Measurements from ENCODE around the gene PSMG2.

PSMG2 gene

GRCh38 chr18:12658426-12659138 is 44.3 kb upstream of the PSMG2 start:
- H3K4me3 ChIP-seq (ENCODE audit: low read depth, low read length): no peak overlapping the region
- DNase-seq (ENCODE audit: low read depth): no peak

GRCh38 chr18:12659904-12660605 is 42.8 kb upstream of the PSMG2 start:
- no peak overlapping the region for H3K4me3 ChIP-seq (ENCODE audit: low read depth, low read length)
- DNase-seq (ENCODE audit: low read depth): peak; percentile 64
- TF ChIP-seq MAX (IDR thresholded peaks at IDR 0.05; ENCODE audit: low read depth, low read length): no peak
- peak; percentile 80 for TF ChIP-seq CTCF (IDR thresholded peaks at IDR 0.05; ENCODE audit: low read depth, low read length)
- TF ChIP-seq POLR2A (IDR thresholded peaks at IDR 0.05; ENCODE audit: extremely low read depth, insufficient read length): no peak

More at GRCh38 chr18:12658426-12659138, 44.3 kb upstream of the PSMG2 start:
- TF ChIP-seq MAX (IDR thresholded peaks at IDR 0.05; ENCODE audit: low read depth, low read length) (no peak), POLR2A (IDR thresholded peaks at IDR 0.05; ENCODE audit: extremely low read depth, insufficient read length) (no peak), MYC (IDR thresholded peaks at IDR 0.05; ENCODE audit: low read depth, low read length) (no peak), CTCF (IDR thresholded peaks at IDR 0.05; ENCODE audit: low read depth, low read length) (no peak)

GRCh38 chr18:12668041-12668440 is 34.8 kb upstream of the PSMG2 start:
- no peak for DNase-seq (ENCODE audit: low read depth)
- H3K4me3 ChIP-seq (ENCODE audit: low read depth, low read length): no peak overlapping the region
- TF ChIP-seq POLR2A (IDR thresholded peaks at IDR 0.05; ENCODE audit: extremely low read depth, insufficient read length) (no peak), CTCF (IDR thresholded peaks at IDR 0.05; ENCODE audit: low read depth, low read length) (no peak), MYC (IDR thresholded peaks at IDR 0.05; ENCODE audit: low read depth, low read length) (no peak), MAX (IDR thresholded peaks at IDR 0.05; ENCODE audit: low read depth, low read length) (no peak)

- DNase-seq (ENCODE audit: low read depth): peak; percentile 44
- TF ChIP-seq POLR2A (IDR thresholded peaks at IDR 0.05; ENCODE audit: extremely low read depth, insufficient read length) (no peak), MAX (IDR thresholded peaks at IDR 0.05; ENCODE audit: low read depth, low read length) (no peak), MYC (IDR thresholded peaks at IDR 0.05; ENCODE audit: low read depth, low read length) (no peak), CTCF (IDR thresholded peaks at IDR 0.05; ENCODE audit: low read depth, low read length) (no peak)
- no peak overlapping the region for H3K4me3 ChIP-seq (ENCODE audit: low read depth, low read length)
These were observed 23.6 kb upstream of the PSMG2 start for GRCh38 chr18:12679183-12679786.

GRCh38 chr18:12686100-12686499 is 16.7 kb upstream of the PSMG2 start:
- H3K4me3 ChIP-seq (ENCODE audit: low read depth, low read length): no peak overlapping the region
- TF ChIP-seq MYC (IDR thresholded peaks at IDR 0.05; ENCODE audit: low read depth, low read length) (no peak), CTCF (IDR thresholded peaks at IDR 0.05; ENCODE audit: low read depth, low read length) (peak; percentile 19)
- DNase-seq (ENCODE audit: low read depth): peak; percentile 50

Data from NB4 (cell line).